DND-41 (cell line): Measurements from ENCODE around the gene POC1B.

Source experiments
- ATAC-seq: fragments of 200-7000 bp; cut with Tn5 transposase; 3 replicates; pipeline ENCODE4 v1.9.1; 2021; ENCODE audit warnings: low read depth; ENCODE audit not compliant: insufficient read depth
- DNase-seq: peaks from one replicate; pipeline ENCODE4 v3.0.0-alpha.2; 2020
- H2AFZ ChIP-seq: 2 replicates; pipeline ENCODE4 v1.6.0; 2012; ENCODE audit warnings: low read depth, low read length
- H3K27ac ChIP-seq: 2 replicates; pipeline ENCODE4 v1.5.1; 2012; ENCODE audit warnings: low read length, inconsistent platforms
- H3K27me3 ChIP-seq: fragments of 200-600 bp; sonication (generic); 2 replicates; pipeline ENCODE4 v1.6.0; 2012; ENCODE audit warnings: low read length, mild to moderate bottlenecking, inconsistent platforms; ENCODE audit not compliant: insufficient read depth, poor library complexity
- H3K36me3 ChIP-seq: 2 replicates; pipeline ENCODE4 v1.5.1; 2012; ENCODE audit warnings: low read length, inconsistent platforms; ENCODE audit not compliant: insufficient read depth
- H3K4me1 ChIP-seq: 2 replicates; pipeline ENCODE4 v1.5.1; 2012; ENCODE audit warnings: mild to moderate bottlenecking, low read length; ENCODE audit not compliant: insufficient read depth
- H3K4me2 ChIP-seq: 2 replicates; pipeline ENCODE4 v1.6.0; 2012; ENCODE audit warnings: mild to moderate bottlenecking, moderate library complexity, low read length, inconsistent platforms; ENCODE audit not compliant: insufficient read depth
- H3K4me3 ChIP-seq, 2 experiments: fragments of 200-600 bp in 1 of 2; shearing (Covaris generic) in 1 of 2; 2 replicates each; pipeline ENCODE4 v1.5.1; 2012 to 2016; ENCODE audit warnings: inconsistent platforms in 2 of 2, low read length in 2 of 2, mild to moderate bottlenecking in 2 of 2, low read depth in 1 of 2, moderate library complexity in 1 of 2
- H3K79me2 ChIP-seq: 2 replicates; pipeline ENCODE4 v1.6.0; 2012; ENCODE audit warnings: low read length, inconsistent platforms; ENCODE audit not compliant: insufficient read depth
- H3K9ac ChIP-seq: 2 replicates; pipeline ENCODE4 v1.6.0; 2012; ENCODE audit warnings: low read depth, mild to moderate bottlenecking, inconsistent platforms, low read length, moderate library complexity
- H3K9me3 ChIP-seq: 2 replicates; pipeline ENCODE4 v1.5.1; 2012; ENCODE audit warnings: low read length, moderate library complexity, mild to moderate bottlenecking, inconsistent platforms; ENCODE audit not compliant: insufficient read depth, severe bottlenecking
- H4K20me1 ChIP-seq: 2 replicates; pipeline ENCODE4 v1.6.0; 2012; ENCODE audit warnings: low read length; ENCODE audit not compliant: insufficient read depth
- CTCF ChIP-seq: IDR thresholded peaks from 2 replicates; pipeline ENCODE4 v1.5.1; 2012; ENCODE audit warnings: borderline replicate concordance, low read length, moderate library complexity, mild to moderate bottlenecking; ENCODE audit not compliant: poor library complexity, severe bottlenecking; ENCODE audit errors: extremely low read depth
- EZH2 ChIP-seq: IDR thresholded peaks from 3 replicates; pipeline ENCODE4 v1.6.1; 2012; ENCODE audit warnings: borderline replicate concordance, low read depth, mild to moderate bottlenecking, moderate library complexity, low read length, inconsistent platforms; ENCODE audit not compliant: severe bottlenecking

POC1B gene

GRCh38 chr12:89567691-89568239 is 41.9 kb upstream of the POC1B start:
- no peak for ATAC-seq

GRCh38 chr12:89566615-89567014 is 40.8 kb upstream of the POC1B start:
- no peak overlapping the region for H2AFZ ChIP-seq
- no peak for ATAC-seq
- H3K27ac ChIP-seq = no peak overlapping the region
- H4K20me1 ChIP-seq = no peaks in the 10 kb centered on the region
- H3K36me3 ChIP-seq = no peaks in the 10 kb centered on the region
- H3K4me3 ChIP-seq = no peak overlapping the region
- H3K79me2 ChIP-seq = no peaks in the 10 kb centered on the region
- TF ChIP-seq CTCF (no peak), EZH2 (no peak)
- H3K9ac ChIP-seq = no peak overlapping the region
- no peaks in the 10 kb centered on the region for H3K4me1 ChIP-seq
- no peaks in the 10 kb centered on the region for H3K9me3 ChIP-seq
- no peak overlapping the region for H3K4me2 ChIP-seq
- H3K27me3 ChIP-seq = no peaks in the 10 kb centered on the region
- no peak for DNase-seq

More at GRCh38 chr12:89567691-89568239, 41.9 kb upstream of the POC1B start:
- DNase-seq = no peak
- no peak overlapping the region for H3K4me2 ChIP-seq
- no peaks in the 10 kb centered on the region for H3K79me2 ChIP-seq
- H3K9me3 ChIP-seq = no peaks in the 10 kb centered on the region
- H3K9ac ChIP-seq = no peak overlapping the region
- TF ChIP-seq EZH2 (no peak), CTCF (no peak)
- no peak overlapping the region for H3K4me3 ChIP-seq
- no peaks in the 10 kb centered on the region for H3K4me1 ChIP-seq
- no peak overlapping the region for H3K27ac ChIP-seq
- no peaks in the 10 kb centered on the region for H3K36me3 ChIP-seq
- H2AFZ ChIP-seq = no peak overlapping the region
- no peaks in the 10 kb centered on the region for H3K27me3 ChIP-seq
- H4K20me1 ChIP-seq = no peaks in the 10 kb centered on the region

- H2AFZ ChIP-seq = no peak overlapping the region
- ATAC-seq = no peak
- no peaks in the 10 kb centered on the region for H3K79me2 ChIP-seq
- no peak overlapping the region for H3K4me2 ChIP-seq
- H3K4me1 ChIP-seq = no peaks in the 10 kb centered on the region
- no peaks in the 10 kb centered on the region for H3K36me3 ChIP-seq
- no peaks in the 10 kb centered on the region for H3K27me3 ChIP-seq
- H4K20me1 ChIP-seq = no peaks in the 10 kb centered on the region
- H3K4me3 ChIP-seq = no peak overlapping the region
- H3K9ac ChIP-seq = no peak overlapping the region
- no peak for TF ChIP-seq EZH2
- no peak for TF ChIP-seq CTCF
- no peaks in the 10 kb centered on the region for H3K9me3 ChIP-seq
- H3K27ac ChIP-seq = no peak overlapping the region
- DNase-seq = no peak
Observed at GRCh38 chr12:89565002-89565401, 39.2 kb upstream of the POC1B start.

- no peak overlapping the region for H3K27ac ChIP-seq
- no peaks in the 10 kb centered on the region for H3K27me3 ChIP-seq
- DNase-seq = no peak
Observed at GRCh38 chr12:89559753-89560152, 33.9 kb upstream of the POC1B start.

More at GRCh38 chr12:89559753-89560152, 33.9 kb upstream of the POC1B start:
- Histone ChIP-seq H3K4me2 (no peak overlapping the region), H3K79me2 (no peaks in the 10 kb centered on the region), H3K9me3 (no peaks in the 10 kb centered on the region), H3K9ac (no peak overlapping the region), H3K4me1 (no peaks in the 10 kb centered on the region), H4K20me1 (no peaks in the 10 kb centered on the region), H3K4me3 (no peak overlapping the region), H3K36me3 (no peaks in the 10 kb centered on the region), H2AFZ (no peak overlapping the region)
- TF ChIP-seq EZH2 = no peak
- TF ChIP-seq CTCF = no peak
- no peak for ATAC-seq
